IPS-18c (cell line): ENCODE results near the gene TP53INP2.
"Not testable (repeated sequence)": the region's sequence is repeated elsewhere in the genome, so short reads cannot be mapped to it uniquely, and the experiment has no call there.

Experiments
- H3K4me3 ChIP-seq: 2 replicates; pipeline ENCODE4 v1.7.0; 2013; ENCODE audit warnings: low read depth, mild to moderate bottlenecking, low read length, moderate library complexity; ENCODE audit not compliant: insufficient read depth
- H3K9me3 ChIP-seq: one replicate; pipeline ENCODE4 v1.6.1; 2013; ENCODE audit warnings: mild to moderate bottlenecking, low read length, moderate library complexity; ENCODE audit not compliant: control insufficient read depth, insufficient read depth

The TP53INP2 gene

GRCh38 chr20:34713944-34714515, 9.9 kb downstream of the TP53INP2 start:
- H3K9me3 ChIP-seq, result not testable (repeated sequence)

GRCh38 chr20:34715384-34715783, 11.2 kb downstream of the TP53INP2 start:
- H3K9me3 ChIP-seq, result no peaks in the 10 kb centered on the region
- no peak overlapping the region for H3K4me3 ChIP-seq

More at GRCh38 chr20:34713944-34714515, 9.9 kb downstream of the TP53INP2 start:
- H3K4me3 ChIP-seq, result not testable (repeated sequence)

GRCh38 chr20:34716921-34717229, 12.7 kb downstream of the TP53INP2 start:
- Histone ChIP-seq H3K9me3 (no peaks in the 10 kb centered on the region), H3K4me3 (no peak overlapping the region)

GRCh38 chr20:34717230-34718095, 13.3 kb downstream of the TP53INP2 start:
- H3K4me3 ChIP-seq, result no peak overlapping the region
- H3K9me3 ChIP-seq, result no peaks in the 10 kb centered on the region

- H3K9me3 ChIP-seq, H3K4me3 ChIP-seq: not testable (repeated sequence)
Measured at GRCh38 chr20:34719242-34720017, 15.3 kb downstream of the TP53INP2 start.

GRCh38 chr20:34720266-34720665, 16.1 kb downstream of the TP53INP2 start:
- H3K9me3 ChIP-seq, result no peaks in the 10 kb centered on the region
- H3K4me3 ChIP-seq, result no peak overlapping the region

- not testable (repeated sequence) for H3K4me3 ChIP-seq, H3K9me3 ChIP-seq
Measured at GRCh38 chr20:34722560-34722959, 18.4 kb downstream of the TP53INP2 start.

GRCh38 chr20:34724172-34724571, 20.0 kb downstream of the TP53INP2 start:
- Histone ChIP-seq H3K4me3 (no peak overlapping the region), H3K9me3 (no peaks in the 10 kb centered on the region)

GRCh38 chr20:34729416-34729815, 25.3 kb downstream of the TP53INP2 start:
- no peak overlapping the region for H3K4me3 ChIP-seq

GRCh38 chr20:34732523-34732922, 28.4 kb downstream of the TP53INP2 start:
- Histone ChIP-seq H3K9me3 (no peaks in the 10 kb centered on the region), H3K4me3 (no peak overlapping the region)

More at GRCh38 chr20:34729416-34729815, 25.3 kb downstream of the TP53INP2 start:
- no peaks in the 10 kb centered on the region for H3K9me3 ChIP-seq

- Histone ChIP-seq H3K4me3 (no peak overlapping the region), H3K9me3 (no peaks in the 10 kb centered on the region)
Measured at GRCh38 chr20:34736106-34736735, 32.1 kb downstream of the TP53INP2 start.

GRCh38 chr20:34743039-34743438, 38.9 kb downstream of the TP53INP2 start:
- H3K9me3 ChIP-seq, result peaks cover 2% of the 10 kb centered on the region
- H3K4me3 ChIP-seq, result no peak overlapping the region

GRCh38 chr20:34744340-34744739, 40.2 kb downstream of the TP53INP2 start:
- H3K9me3 ChIP-seq, result peaks cover 2% of the 10 kb centered on the region
- H3K4me3 ChIP-seq, result no peak overlapping the region

- peaks cover 2% of the 10 kb centered on the region for H3K9me3 ChIP-seq
- H3K4me3 ChIP-seq, result no peak overlapping the region
Measured at GRCh38 chr20:34744847-34745246, 40.7 kb downstream of the TP53INP2 start.

- Histone ChIP-seq H3K9me3 (peaks cover 2% of the 10 kb centered on the region), H3K4me3 (no peak overlapping the region)
Measured at GRCh38 chr20:34746674-34747073, 42.5 kb downstream of the TP53INP2 start.

- H3K4me3 ChIP-seq, result no peak overlapping the region
- peaks cover 2% of the 10 kb centered on the region for H3K9me3 ChIP-seq
Measured at GRCh38 chr20:34747479-34747878, 43.3 kb downstream of the TP53INP2 start.

- H3K9me3 ChIP-seq, result no peaks in the 10 kb centered on the region
Measured at GRCh38 chr20:34748709-34749108, 44.6 kb downstream of the TP53INP2 start.

More at GRCh38 chr20:34748709-34749108, 44.6 kb downstream of the TP53INP2 start:
- H3K4me3 ChIP-seq, result no peak overlapping the region
